ENCODE data around the gene AMZ1. TPM values are rescaled to one million over a fixed set of nuclear protein-coding genes. Genes with fewer than 3 reads are reported as not detected.
A peak's percentile ranks its signal among the peaks of the same experiment; 100 is the strongest.

AMZ1 gene
- total and polyA plus RNA-seq, 10 of the 15 experiments (the other 5 are each of a cell fraction or from before 2014, with no cell fraction given) = 0.02 to 2.0 (median 0.69) TPM

DNA sequence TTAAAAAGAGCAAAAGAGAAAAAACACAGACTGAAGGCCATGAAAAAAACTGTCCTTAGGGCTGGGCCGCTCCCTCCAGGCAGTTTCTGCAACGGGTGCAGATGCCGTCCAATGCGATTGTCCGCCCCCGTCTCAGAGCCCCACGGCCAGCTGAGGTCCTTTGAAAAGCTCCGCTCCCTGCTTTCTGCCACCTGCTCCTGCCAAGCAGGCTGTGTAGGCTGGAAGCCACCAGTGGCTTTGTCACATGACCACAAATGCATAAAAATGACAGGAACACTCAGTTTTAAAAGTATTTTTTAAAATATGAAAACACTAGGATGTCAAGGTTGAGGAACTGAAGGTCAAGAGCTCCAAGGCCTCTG, 71.7 kb downstream of the AMZ1 start (continued):
- no peak for TF ChIP-seq EED (IDR thresholded peaks at IDR 0.05; ENCODE audit: low read depth)
- TF ChIP-seq KDM1A (IDR thresholded peaks at IDR 0.05; ENCODE audit: borderline replicate concordance) = no peak
- TF ChIP-seq ZZZ3 (IDR thresholded peaks at IDR 0.05; ENCODE audit: control insufficient read depth, insufficient read length, low read depth) = no peak
- no peak for TF ChIP-seq MTA2 (IDR thresholded peaks at IDR 0.05; ENCODE audit: low read depth)

GRCh38 chr7:2760098-2760889, 72.3 kb downstream of the AMZ1 start:
- Histone ChIP-seq H3K4me3 (no peak overlapping the region), H3K4me2 (ENCODE audit: control insufficient read depth, insufficient read depth) (peak overlapping the region; percentile 44), H3K4me1 (ENCODE audit: control insufficient read depth, insufficient read depth, low read length) (peaks cover 33% of the 10 kb centered on the region), H3K27ac (ENCODE audit: control insufficient read depth, insufficient read depth) (no peak overlapping the region; the same call in 1 of the 2 replicates), H3K27me3 (replicated peaks in 1 of 2; ENCODE audit: control insufficient read depth in 2 of 2, insufficient read depth in 2 of 2, low read length in 1 of 2) (no peaks in the 10 kb centered on the region), H3K9me3 (replicated peaks; ENCODE audit: control insufficient read depth, insufficient read depth, low read length) (no peaks in the 10 kb centered on the region), H3K79me2 (ENCODE audit: control insufficient read depth, insufficient read depth, low read length) (peaks cover 2% of the 10 kb centered on the region), H3K9ac (ENCODE audit: control insufficient read depth, insufficient read depth, low read length) (no peak overlapping the region), H2AFZ (ENCODE audit: control insufficient read depth, low read depth, low read length) (no peak overlapping the region; the same call in 1 of the 2 replicates), H3K36me3 (ENCODE audit: control insufficient read depth in 2 of 2, insufficient read depth in 2 of 2, low read length in 1 of 2) (peaks cover 0 to 4% of the 10 kb centered on the region in 2 experiments; a peak in 2 of 4 replicates), H4K20me1 (ENCODE audit: control insufficient read depth, insufficient read depth) (no peaks in the 10 kb centered on the region)
- WGBS (ENCODE audit: insufficient coverage, insufficient replicate concordance, low lambda C conversion rate, missing lambda C conversion rate) = 65% methylated on average over 22 of the region's 22 CpGs
- intact Hi-C loops (cut with micrococcal nuclease; ENCODE audit: unreplicated experiment) = no loop called here
- no TSS peak for BruUV-seq (replicated peaks)
- ATAC-seq = peak; percentile 22
- POLR2A ChIA-PET = interaction anchor here (0.9 to 2.6 kb wide), 2 partner anchors 24 to 60 kb away, joined by 4 to 11 read pairs; no protein-coding TSS in a partner anchor
- CTCF ChIA-PET = interaction anchor here (0.8 to 5.6 kb wide), 10 partner anchors 10 to 104 kb away, joined by 3 to 33 read pairs (median 4); no protein-coding TSS in a partner anchor
- RAD21 ChIA-PET (ENCODE audit: unreplicated experiment) = interaction anchor here (1.0 to 2.1 kb wide), 5 partner anchors 12 to 60 kb away, joined by 3 to 9 read pairs (median 4); no protein-coding TSS in a partner anchor
- in situ Hi-C loops (cut with MboI) = no loop called here
- SMC1A ChIA-PET (ENCODE audit: uncharacterized antibody, unreplicated experiment) = interaction anchor here (0.6 to 5.3 kb wide), 10 partner anchors 10 to 628 kb away, joined by 3 to 31 read pairs (median 10); no protein-coding TSS in a partner anchor
- FAIRE-seq = peak; percentile 78
- DNase-seq (ENCODE audit: low read depth, low spot score) = no peak
- TF ChIP-seq, protein P1, sequence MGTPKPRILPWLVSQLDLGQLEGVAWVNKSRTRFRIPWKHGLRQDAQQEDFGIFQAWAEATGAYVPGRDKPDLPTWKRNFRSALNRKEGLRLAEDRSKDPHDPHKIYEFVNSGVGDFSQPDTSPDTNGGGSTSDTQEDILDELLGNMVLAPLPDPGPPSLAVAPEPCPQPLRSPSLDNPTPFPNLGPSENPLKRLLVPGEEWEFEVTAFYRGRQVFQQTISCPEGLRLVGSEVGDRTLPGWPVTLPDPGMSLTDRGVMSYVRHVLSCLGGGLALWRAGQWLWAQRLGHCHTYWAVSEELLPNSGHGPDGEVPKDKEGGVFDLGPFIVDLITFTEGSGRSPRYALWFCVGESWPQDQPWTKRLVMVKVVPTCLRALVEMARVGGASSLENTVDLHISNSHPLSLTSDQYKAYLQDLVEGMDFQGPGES (IDR thresholded peaks at IDR 0.05) = no peak
- TF ChIP-seq NR2C2 (IDR thresholded peaks at IDR 0.05; ENCODE audit: borderline replicate concordance, control insufficient read depth, insufficient read length, low read depth) (no peak), REST (IDR thresholded peaks at IDR 0.05; ENCODE audit: low read depth, low read length) (no peak), FOXM1 (IDR thresholded peaks at IDR 0.05; ENCODE audit: low read depth, low read length) (no peak), HDGF (IDR thresholded peaks at IDR 0.05) (0 out of 2 replicates have a peak, but pooled peaks have one; percentile 29)
- TF ChIP-seq, protein P2, sequence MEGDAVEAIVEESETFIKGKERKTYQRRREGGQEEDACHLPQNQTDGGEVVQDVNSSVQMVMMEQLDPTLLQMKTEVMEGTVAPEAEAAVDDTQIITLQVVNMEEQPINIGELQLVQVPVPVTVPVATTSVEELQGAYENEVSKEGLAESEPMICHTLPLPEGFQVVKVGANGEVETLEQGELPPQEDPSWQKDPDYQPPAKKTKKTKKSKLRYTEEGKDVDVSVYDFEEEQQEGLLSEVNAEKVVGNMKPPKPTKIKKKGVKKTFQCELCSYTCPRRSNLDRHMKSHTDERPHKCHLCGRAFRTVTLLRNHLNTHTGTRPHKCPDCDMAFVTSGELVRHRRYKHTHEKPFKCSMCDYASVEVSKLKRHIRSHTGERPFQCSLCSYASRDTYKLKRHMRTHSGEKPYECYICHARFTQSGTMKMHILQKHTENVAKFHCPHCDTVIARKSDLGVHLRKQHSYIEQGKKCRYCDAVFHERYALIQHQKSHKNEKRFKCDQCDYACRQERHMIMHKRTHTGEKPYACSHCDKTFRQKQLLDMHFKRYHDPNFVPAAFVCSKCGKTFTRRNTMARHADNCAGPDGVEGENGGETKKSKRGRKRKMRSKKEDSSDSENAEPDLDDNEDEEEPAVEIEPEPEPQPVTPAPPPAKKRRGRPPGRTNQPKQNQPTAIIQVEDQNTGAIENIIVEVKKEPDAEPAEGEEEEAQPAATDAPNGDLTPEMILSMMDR (IDR thresholded peaks at IDR 0.05 in 2 of 3, conservative IDR thresholded peaks at IDR 0.05 in 1 of 3; ENCODE audit: control insufficient read depth in 2 of 3, extremely low read depth in 1 of 3, insufficient read depth in 1 of 3, low read depth in 3 of 3, low read length in 3 of 3) = peak; percentile 9 to 50 (median 38); a peak in 3 of 6 replicates

Data from GM12878 (cell line).